Esophagus squamous epithelium (tissue), 4 donors: ENCODE results near the gene TFDP2.

ENCODE experiments used
- POLR2A ChIP-seq, 4 donors: fragments of 450-650 bp; IDR thresholded peaks; one replicate each; pipeline ENCODE4 v1.6.1; 2017; ENCODE audit warnings: antibody characterized with exemption in 4 of 4, mild to moderate bottlenecking in 4 of 4, moderate library complexity in 3 of 4
- TF ChIP-seq, protein P1 (sequence below), 6 experiments: fragments of 450-650 bp in 4 of 6; fragments of 200-600 bp in 2 of 6; sonication (generic) in 2 of 6; IDR thresholded peaks; one replicate each; pipeline ENCODE4 v1.5.1; 2016 to 2019; ENCODE audit warnings: antibody characterized with exemption in 6 of 6, mild to moderate bottlenecking in 4 of 6, moderate library complexity in 4 of 6

DNA sequence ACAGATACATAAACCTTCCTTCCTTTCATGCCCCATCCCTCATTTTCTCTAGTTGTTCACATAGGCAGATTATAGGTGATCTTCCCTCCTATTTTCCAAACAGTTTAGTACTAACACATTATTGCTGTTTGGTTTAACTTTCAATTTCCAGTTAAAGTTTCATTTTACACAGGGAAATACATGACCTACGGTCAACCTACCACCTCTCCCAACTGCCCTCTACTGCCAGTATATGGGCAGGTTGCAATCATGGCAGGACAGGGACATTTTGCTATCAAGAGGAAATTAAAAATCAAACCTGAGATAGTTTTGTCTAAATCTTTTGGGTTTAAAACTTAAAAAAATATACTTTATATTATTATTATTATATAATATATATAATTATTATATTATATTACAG, 26.1 kb upstream of the TFDP2 start:
- TF ChIP-seq, protein P1, sequence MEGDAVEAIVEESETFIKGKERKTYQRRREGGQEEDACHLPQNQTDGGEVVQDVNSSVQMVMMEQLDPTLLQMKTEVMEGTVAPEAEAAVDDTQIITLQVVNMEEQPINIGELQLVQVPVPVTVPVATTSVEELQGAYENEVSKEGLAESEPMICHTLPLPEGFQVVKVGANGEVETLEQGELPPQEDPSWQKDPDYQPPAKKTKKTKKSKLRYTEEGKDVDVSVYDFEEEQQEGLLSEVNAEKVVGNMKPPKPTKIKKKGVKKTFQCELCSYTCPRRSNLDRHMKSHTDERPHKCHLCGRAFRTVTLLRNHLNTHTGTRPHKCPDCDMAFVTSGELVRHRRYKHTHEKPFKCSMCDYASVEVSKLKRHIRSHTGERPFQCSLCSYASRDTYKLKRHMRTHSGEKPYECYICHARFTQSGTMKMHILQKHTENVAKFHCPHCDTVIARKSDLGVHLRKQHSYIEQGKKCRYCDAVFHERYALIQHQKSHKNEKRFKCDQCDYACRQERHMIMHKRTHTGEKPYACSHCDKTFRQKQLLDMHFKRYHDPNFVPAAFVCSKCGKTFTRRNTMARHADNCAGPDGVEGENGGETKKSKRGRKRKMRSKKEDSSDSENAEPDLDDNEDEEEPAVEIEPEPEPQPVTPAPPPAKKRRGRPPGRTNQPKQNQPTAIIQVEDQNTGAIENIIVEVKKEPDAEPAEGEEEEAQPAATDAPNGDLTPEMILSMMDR (IDR thresholded peaks at IDR 0.05): no peak
- no peak for TF ChIP-seq POLR2A (IDR thresholded peaks at IDR 0.05)
